NCI-H524 (cell line): Measurements from ENCODE around the gene MAS1.
A peak's percentile ranks its signal among the peaks of the same experiment; 100 is the strongest.
"Not testable (repeated sequence)": the region's sequence is repeated elsewhere in the genome, so short reads cannot be mapped to it uniquely, and the experiment has no call there.

Source experiments
- DNase-seq, 2 experiments: peaks; one replicate each; lab custom pipeline; 2025; lab: John Stamatoyannopoulos, UW

Gene MAS1

GRCh38 chr6:159919011-159919511 is 28.3 kb downstream of the MAS1 start:
- DNase-seq: no peak

GRCh38 chr6:159919800-159920199 is 29.0 kb downstream of the MAS1 start:
- no peak for DNase-seq

DNA sequence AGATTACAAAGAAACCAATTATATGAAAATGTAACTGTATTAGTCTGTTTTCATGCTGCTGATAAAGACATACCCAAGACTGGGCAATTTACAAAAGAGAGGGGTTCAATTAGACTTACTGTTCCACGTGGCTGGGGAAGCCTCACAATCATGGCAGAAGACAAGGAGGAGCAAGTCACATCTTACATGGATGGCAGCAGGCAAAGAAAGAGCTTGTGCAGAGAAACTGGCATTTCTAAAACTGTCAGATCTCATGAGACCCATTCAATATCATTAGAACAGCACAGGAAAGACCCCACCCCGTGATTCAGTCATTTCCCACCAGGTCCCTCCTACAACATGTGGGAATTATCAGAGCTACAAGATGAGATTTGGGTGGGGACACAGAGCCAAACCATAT is 33.4 kb downstream of the MAS1 start:
- DNase-seq: not testable (repeated sequence)

DNA sequence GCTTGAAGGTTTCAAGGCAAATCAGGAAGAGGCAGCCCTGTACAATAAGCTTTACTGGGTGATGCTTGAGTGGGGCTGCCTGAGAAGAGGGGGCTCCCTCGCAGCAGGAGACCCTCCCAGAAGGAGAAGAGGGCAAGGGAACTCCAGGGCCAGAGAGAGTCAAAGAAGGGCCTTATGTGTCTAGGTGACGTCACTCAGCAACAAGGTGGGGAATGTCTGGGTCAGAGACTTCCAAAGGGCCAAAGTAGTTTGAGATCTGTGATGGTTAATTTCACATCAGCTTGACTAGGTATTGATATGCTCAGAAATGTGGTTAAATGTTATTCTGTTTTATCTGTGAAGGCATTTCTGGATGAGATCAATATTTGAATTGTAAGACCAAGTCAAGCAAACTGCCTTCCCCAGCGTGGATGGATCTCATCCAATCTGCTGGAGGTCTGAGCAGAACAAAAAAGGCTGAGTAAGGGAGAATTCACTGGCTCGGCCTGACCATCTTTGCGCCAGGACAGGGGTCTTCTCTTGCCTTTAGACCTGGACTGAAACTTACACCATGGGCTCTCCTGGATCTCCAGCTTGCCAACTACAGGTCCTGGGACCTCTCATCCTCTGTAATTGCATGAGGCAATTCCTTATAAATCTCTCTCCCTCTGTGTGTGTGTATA is 35.9 kb downstream of the MAS1 start:
- no peak for DNase-seq

GRCh38 chr6:159929819-159930218 is 39.0 kb downstream of the MAS1 start:
- DNase-seq: peak in 1 of 2 experiments; percentile 45

DNA sequence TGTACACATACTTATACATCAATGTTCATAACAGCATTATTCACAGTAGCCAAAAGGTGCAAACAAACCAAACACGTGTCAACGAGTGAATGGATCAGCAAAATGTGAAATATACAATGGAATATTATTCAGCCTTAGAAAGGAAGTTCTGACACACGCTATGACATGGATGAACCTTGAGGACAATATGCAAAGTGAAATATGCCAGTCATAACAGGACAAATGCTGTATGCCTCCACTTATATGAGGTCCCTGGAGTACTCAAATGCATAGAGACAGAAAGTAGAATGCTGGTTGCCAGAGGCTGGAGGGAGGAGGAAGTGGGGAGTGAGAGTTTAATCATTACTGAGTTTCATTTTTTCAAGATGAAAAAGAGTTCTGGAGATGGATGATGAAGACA is 40.3 kb downstream of the MAS1 start:
- DNase-seq: no peak

- DNase-seq: peak in 1 of 2 experiments; percentile 56
Observed at GRCh38 chr6:159931846-159932245, 41.1 kb downstream of the MAS1 start.

GRCh38 chr6:159933077-159933476 is 42.3 kb downstream of the MAS1 start:
- DNase-seq: no peak

DNA sequence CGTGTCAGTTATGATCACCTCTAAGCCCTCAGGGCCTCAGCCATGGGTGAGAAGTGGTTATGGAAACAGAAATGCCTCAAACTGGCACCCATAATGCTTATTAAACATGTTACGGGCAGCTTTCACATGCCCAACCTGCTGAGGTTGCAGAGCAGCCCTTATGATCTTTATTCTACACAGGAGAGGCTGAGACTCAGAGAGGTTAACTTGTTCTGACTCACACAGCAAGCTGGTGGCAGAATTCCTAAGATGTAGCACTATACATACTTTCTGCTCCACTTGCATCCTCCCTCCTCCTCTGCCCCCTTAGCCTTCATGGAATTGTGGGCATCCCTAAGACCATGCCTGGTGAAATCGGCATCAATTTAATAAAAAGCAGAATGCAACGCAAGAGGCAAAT is 43.4 kb downstream of the MAS1 start:
- DNase-seq: no peak

DNA sequence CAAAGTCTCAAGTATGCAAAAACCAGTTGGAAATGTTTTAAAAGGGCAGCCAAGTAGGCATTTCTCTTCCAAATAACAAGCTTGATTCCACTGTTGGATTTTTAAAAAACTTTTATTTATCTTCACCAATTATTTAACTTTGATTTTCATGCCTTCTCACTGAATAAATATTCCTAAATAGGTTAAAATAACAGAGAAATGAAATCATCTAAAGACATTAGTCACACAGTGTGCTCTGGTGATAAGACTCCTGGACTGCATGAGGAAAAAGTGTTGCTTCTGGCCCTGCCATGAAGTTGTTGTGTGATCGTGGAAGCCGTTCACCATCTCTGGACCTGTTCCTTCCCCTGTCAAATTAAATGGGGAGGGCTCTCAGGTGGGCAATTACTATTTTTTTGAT is 44.3 kb downstream of the MAS1 start:
- no peak for DNase-seq

- DNase-seq: no peak
Observed at GRCh38 chr6:159935633-159936032, 44.8 kb downstream of the MAS1 start.

GRCh38 chr6:159939591-159940016 is 48.8 kb downstream of the MAS1 start:
- no peak for DNase-seq
